GM19455 (cell line): ENCODE data around the gene IL15.
A peak's percentile ranks its signal among the peaks of the same experiment; 100 is the strongest.
"Not testable (repeated sequence)": the region's sequence is repeated elsewhere in the genome, so short reads cannot be mapped to it uniquely, and the experiment has no call there.

ENCODE experiments used
- ATAC-seq: cut with Tn5 transposase; IDR thresholded peaks from one replicate; pipeline ENCODE4 v1.9.1; 2021; ENCODE audit not compliant: unreplicated experiment

IL15 gene

DNA sequence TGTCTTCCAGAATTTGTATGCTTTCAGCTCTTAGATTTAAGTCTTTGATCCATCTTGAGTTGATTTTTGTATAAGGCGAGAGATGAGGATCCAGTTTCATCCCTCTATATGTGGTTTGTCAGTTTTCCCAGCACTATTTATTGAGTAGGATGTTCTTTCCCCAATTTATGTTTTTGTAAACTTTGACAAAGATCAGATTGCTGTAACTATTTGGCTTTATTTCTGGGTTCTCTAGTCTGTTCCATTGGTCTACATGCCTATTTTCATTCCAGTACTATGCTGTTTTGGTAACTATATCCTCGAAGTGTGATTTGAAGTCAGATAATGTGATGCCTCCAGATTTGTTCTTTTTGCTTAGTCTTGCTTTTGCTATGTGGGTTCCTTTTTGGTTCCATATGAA, 60.7 kb downstream of the IL15 start:
- ATAC-seq, result no peak

DNA sequence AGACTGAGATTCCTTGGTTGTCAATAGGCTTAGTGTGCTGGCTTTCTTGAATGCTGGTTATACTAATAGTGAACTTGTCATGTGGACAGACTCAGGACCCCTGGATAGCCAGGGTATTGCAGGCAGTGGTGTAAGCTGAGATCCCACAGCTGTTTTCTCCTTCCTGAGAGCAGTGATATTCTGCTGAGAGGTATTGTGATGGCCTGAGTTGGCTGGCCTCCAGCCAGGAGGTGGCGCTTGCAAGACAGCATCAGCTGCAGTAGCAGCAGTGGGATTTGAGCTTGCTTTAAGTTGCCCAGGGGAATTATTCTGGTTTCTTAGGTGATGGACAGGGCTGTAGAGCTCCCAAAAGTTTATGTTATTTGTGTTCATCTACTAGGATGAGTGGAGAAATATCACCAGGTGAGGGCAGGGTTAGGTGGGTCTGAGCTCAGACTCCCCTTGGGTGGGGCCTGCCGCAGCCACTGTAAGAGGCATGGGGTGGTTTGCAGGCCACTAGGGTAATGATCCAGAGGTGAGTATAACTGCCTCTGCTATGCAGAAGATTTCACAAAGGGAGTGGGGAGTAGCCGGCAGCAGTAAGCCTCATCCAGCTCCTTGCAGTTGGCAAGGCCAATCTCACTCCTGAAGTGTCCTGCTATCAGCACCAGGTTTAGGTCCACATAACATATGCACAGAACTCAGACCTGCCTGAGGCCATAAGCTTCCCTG, 66.2 kb downstream of the IL15 start:
- no peak for ATAC-seq

DNA sequence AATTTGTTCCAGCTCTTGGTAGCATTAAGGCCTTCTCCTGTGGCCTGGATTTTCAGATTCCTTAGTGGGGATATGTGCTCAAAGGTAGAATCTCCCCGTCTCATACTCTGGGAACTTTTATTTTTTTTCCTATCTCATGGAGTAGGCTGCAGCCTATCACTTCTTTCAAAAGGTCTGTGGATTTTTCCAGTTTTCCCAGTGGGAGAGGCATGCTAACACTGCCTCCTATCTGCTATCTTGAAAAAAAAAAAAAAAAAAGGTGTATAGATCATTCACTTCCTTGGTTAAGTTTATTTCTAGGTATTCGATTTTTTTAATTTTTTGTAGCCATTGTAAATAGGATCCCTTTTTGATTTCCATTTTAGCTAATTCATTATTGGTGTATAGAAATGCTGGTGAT, 67.1 kb downstream of the IL15 start:
- no peak for ATAC-seq

DNA sequence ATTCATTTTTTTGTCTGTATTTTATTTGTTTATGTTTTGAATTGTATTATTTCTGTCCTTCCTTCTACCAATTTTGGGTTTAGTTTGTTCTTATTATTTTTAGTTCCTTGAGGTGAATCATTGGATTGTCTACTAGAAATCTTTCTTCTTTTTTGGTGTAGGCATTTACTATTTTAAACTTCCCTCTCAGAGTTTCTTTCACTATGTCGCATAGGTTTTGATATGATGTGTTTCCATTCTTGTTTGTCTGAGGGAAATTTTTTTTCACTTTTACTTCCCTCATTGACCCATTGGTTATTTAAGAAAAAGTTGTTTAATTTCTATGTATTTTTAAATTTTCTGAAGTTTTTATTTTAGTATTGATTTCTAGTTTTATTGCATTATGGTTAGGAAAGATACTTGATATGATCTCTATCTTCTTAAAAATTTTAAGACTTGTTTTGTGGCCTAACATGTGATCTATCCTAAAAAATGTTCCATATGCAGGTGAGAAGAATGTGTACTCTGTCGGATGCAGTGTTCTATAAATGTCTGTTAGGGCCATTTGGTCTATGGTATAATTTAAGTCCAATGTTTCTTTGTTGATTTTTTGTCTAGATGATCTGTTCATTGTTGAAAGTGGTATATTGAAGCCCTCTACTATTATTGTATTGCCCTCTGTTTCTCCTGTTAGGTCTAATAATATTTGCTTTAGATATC, 68.8 kb downstream of the IL15 start:
- ATAC-seq, result peak; percentile 73

DNA sequence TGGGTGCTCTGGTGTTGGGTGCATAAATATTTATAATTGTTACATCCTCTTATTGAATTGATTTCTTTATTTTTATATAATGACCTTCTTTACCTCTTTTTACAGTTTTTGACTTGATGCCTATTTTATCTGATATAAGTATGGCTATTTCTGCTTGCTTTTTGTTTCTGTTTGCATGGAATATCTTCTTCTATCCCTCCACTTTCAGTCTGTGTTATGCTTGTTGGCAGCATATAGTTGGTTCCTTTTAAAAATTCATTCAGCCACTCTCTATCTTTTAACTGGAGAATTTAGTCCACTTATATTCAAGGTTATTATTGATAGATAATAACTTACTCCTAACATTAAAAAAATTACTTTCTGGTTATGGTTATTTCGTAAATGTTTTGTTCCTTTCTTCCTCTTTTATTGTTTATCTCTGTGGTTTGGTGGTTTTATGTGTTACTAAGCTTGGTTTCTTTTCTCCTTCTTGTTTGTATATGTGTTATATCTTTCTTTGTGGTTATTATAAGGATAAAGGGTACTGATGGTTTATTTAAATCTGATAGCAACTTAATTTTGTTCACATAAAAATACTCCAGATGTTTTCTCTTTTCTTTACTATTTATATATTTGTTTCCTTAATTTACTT, 69.5 kb downstream of the IL15 start:
- ATAC-seq, result peak; percentile 48

DNA sequence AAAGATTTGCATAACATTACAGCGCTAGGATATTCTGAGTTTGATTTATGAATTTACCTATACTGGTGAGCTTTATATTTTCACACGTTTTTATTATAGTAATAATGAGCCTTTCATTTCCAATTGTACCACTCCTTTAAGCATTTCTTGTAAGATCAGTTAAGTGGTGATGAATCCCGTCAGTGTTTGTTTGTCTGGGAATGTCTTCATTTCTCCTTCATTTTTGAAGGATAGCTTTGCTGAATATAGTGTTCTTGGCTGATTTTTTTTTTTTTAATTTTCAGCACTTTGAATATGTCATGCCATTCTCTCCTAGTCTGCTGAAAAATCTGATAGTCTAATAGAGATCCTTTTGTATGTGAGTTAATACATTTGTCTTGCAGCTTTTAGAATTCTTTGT, 70.1 kb downstream of the IL15 start:
- ATAC-seq, result no peak

DNA sequence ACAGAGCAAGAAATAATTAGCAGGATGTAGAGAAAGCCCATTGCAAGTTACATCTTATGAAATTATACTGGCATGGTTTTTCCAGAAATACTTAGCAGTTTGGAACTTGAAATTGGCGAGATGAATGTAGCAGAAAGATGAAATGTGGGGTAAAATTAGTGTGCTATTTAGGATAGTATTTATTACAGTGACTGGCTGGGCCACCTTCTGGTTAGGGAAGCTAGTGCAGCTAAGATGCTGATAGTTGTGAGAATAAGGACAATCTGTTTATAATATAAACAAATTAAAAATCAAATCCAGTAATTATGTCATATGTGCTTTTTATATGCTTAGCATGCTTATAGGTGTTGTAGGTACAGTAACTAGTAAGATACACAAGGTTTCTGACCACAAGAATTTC, 74.8 kb downstream of the IL15 start:
- no peak for ATAC-seq

DNA sequence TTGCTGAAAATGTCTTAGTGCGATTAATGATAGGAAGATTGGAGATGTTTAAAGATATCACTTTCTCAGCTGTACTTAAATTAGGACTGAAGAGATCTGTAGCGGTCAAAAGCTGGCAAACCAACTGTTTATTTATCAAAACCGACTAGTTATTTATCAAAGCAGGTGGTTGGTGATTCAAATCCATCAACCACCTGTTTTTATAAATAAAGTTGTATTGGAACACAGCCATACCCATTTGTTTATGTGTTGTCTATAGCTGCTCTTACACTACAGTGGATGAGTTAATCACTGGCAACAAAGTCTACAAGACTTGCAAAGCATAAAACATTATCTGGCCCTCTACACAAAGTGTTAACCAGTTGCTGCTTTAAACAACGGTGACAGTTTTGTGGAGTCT, 76.8 kb downstream of the IL15 start:
- no peak for ATAC-seq

DNA sequence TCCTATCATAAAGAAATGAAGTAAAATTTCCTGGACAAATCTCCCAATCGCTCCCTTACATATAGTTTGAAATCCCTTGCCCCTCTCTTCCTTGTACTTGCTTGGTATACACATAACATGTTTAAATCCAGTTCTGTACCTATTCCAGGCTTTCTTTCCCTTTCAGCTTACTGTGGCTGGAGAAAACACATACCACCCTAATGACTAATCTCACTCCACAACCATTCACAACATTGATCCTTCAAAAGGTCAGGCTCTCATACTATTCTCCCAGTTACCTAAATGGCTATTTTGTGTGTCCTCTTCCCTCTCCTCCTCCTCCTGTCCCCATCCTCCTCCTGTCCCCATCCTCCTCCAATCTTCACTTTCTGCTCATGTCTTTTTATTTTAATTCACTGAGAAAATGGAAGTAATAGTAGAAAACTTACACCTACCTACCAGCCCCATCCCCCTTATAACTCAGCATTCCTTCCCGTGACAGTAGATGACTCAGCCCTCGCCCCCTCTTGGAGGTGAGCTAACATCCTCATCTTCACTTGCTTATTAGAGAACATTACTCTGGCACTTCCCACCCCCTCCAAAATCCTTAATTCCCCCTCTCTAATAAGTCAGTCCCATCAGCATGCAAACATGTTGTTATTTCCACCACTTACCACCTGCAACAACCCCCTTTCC, 77.5 kb downstream of the IL15 start:
- ATAC-seq, result no peak

DNA sequence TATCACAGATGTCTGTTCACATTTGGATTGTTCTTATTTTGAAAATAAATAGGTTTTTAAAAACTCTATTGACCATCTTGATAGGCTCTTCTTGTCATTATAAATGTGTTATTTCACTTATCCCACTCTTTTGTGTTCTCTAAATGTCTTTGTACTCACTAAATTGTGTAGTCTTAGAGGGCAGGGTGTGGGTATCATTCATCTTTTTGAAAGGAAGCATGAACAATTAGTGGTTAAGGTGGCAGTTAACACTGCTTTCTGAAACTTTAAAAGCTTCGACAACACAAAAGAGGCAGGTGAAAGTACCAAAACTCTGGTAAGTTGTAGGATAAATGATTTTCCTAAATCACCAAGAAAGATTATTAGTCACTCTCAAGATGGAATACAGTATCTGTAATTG, 83.2 kb downstream of the IL15 start:
- no peak for ATAC-seq

DNA sequence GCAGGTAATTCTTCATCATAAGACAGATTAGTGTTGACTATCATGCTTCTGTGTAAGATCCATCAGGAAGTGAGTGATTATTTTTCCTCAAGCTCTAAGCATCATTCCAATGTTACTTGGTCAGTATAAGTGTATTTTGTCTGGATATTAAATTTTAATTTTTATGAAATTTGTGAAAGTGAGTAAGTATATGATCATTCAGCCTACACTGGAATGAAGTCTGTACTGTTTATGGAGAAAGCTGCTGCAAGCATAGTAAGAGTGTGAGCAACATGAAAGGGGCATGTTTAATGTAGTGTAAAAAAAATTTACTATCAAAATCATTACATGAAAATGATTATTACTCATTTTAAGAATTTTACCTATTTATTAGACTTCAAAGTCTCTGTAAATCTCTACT, 84.8 kb downstream of the IL15 start:
- ATAC-seq, result no peak

DNA sequence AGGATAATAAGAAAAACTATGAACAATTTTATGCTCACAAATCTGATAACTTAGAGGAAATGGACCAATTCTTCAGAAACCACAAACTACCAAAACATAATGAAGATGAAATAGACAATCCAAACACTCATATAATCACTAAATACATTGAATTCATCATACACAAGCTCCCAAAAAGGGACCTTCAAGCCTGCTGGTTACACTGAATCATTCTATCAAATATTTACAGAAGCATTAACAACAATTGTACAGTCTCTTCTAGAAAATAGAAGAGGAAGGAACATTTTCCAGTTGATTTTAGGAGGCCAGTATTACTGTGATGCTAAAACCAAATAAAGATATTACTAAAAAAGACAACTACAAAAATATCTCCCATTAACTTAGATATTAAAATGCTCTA, 88.3 kb downstream of the IL15 start:
- ATAC-seq, result no peak

DNA sequence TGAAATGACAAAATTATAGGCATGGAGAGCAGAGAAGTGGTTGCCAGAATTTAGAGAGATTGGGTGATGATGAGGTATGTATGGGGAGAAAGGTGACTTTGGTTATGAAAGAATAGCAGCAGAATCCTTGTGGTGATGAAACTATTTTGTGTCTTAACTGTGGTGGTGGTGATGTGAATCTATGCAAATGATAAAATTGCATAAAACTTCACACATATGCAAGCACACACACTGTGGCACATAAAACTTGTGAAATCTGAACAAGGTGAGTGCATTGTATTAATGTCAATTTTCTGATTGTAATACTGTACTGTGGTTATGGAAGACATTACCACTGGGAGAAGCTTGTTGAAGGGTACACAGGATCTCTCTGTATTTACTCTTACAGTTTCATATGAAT, 91.0 kb downstream of the IL15 start:
- no peak for ATAC-seq

DNA sequence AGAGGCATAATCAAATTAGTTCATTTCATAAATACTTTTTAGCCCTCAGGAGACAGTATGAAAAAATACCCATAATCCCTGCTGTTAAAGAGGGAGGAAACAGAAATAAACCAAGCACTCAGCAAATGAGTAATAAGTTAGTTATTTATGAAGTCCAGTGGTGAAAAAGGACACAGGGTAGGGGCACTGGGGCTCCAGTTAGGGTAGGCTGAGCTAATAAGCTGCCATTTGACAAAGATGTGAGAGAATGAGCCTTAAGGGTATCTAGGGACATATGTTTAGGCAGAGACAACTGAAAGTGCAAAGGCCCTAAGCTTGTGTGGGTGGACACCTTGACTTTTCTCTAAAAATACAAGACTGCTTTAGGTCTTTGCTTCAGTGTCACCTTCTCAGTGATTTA, 94.4 kb downstream of the IL15 start:
- no peak for ATAC-seq

DNA sequence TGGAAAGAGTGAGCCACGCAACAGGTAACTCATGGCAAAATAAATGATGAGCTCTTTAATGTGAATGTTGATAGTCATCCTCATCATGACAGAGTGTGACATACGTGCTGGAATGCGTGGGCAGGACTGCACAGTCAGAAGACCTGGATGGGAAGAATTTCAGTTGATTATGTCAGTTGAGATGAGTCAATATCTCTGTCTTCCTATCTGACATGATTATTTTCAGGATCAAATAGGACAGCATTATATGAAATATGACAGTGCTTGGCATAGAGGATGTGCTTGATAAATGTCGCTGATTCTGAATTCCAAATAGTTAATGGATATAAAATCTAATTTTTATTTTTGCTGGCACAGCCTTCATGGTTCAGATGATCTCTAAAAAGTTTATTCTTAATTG, 95.1 kb downstream of the IL15 start:
- no peak for ATAC-seq

DNA sequence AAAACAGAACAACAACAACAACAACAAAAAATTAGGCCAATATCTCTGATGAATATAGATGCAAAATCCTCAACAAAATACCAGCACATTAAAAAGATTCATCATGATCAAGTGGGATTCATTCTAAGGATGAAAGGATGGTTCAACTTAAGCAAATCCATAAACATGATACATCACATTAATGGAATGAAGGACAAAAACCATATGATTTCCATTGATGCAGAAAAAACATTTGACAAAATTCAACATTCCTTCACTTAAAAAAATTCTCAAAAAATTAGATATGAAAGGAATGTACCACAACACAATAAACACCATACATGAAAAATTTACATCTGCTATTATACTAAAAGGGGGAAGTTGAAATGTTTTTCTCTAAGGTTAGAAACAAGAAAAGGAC, 103.3 kb downstream of the IL15 start:
- ATAC-seq, result no peak

DNA sequence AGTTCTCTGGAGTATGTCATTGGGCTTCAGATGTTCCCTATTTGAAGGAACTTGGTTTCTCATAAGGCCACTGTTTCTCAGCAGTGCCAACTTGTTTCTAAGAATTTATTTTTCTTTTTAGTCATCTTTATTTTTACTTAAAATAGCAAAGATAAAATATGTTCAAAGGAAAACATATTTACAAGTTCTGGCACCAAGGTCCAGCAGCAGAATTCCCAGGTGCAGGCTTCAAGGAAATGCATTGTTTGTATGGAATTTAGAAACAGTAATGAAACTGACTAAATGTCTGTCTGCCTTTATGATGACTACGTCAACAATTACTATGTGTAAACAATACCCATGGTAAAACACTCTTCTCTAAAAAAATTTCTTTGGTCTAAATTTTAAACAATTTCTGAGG, 109.6 kb downstream of the IL15 start:
- ATAC-seq, result no peak

DNA sequence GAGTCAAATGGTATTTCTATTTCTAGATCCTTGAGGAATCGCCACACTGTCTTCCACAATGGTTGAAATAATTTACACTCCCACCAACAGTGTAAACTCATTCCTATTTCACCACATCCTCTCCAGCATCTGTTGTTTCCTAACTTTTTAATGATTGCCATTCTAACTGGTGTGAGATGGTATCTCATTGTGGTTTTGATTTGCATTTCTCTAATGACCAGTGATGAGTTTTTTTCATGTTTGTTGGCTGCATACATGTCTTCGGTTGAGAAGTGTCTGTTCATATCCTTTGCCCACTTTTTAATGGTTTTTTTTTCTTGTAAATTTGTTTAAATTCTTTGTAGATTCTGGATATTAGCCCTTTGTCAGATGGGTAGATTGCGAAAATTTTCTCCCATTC, 115.4 kb downstream of the IL15 start:
- ATAC-seq, result not testable (repeated sequence)

DNA sequence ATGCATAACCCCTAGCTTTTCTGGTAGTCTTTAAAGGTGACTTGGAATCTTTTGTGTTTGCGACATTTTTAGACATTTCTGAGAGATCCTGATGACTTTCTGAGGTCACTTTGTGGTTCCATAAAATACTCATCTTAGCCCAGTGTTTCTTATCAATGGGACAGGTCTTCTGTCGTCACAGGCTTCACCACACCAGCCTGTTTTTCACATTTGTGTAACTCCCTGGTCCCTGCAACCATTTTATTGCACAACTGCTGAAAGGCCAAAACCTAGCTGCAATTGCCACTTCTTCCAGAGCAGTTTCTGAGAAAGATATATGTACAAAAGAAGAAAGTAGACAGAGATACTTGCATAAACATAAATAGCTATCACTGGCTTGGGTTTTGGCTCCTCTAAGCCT, 120.9 kb downstream of the IL15 start:
- no peak for ATAC-seq

DNA sequence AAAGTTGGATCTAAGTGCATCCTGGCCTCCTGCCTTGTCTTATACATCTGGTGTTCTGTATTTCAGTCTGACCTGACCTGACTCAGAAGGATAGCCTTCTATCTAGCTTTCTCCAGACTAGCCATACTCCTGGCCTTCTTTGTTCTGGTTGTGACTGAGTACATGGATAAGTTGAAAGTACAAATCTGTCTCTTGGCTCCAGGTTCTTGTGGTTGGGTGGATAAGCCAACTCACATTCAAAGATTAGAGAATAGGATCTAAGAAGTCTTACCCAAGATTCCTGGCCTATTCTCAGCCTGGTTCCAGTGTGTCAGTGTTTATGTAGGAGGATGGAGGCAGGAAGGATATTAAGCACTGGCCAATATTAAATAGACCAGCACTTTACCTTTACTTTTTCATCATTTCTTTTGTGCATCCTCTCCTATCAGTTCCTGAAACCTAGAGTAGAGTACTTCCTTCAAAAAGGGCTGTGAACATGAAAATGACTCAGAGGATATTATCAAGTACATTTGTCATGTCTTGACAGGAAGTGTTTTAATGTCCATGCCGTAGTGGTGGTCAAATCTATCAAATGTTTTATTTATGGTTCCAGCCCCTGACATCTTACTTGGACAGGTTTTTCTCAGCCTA, 123.5 kb downstream of the IL15 start:
- no peak for ATAC-seq

DNA sequence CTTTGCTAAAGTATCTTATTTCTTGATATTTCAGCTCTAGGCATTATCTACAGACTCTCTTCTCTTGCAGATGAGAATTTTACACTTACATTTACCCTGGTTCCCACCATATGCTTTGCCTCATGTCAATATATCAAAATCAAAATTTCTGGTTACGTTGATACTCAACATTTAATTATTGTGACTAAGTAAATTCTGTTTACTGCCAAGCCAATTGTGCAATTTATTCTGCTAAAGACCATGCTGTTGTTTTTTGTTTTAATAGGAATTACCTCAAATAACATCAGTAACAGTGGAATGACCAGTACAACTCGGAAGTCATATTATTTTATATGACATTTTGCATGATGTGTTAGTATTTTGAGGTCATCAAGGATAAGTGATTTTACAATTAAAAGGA, 125.5 kb downstream of the IL15 start:
- ATAC-seq, result no peak
